Stomach (tissue), 4 donors: ENCODE data around the gene ZFP2.

Experiments
- CTCF ChIP-seq, 7 experiments: fragments of 450-650 bp in 4 of 7; fragments of 200-600 bp in 3 of 7; sonication (generic) in 3 of 7; IDR thresholded peaks; one replicate each; pipeline ENCODE4 v1.5.1; 2016 to 2019; ENCODE audit warnings: antibody characterized with exemption in 7 of 7, control low read depth in 2 of 7, mild to moderate bottlenecking in 1 of 7
- EP300 ChIP-seq: sonication (generic); formaldehyde crosslinking; IDR thresholded peaks from one replicate; pipeline ENCODE4 v1.6.1; 2017; ENCODE audit warnings: antibody characterized with exemption
- POLR2A ChIP-seq, 4 donors: fragments of 450-650 bp; IDR thresholded peaks; one replicate each; pipeline ENCODE4 v1.6.1; 2016; ENCODE audit warnings: antibody characterized with exemption in 4 of 4, control low read depth in 2 of 4, mild to moderate bottlenecking in 1 of 4, moderate library complexity in 1 of 4
- POLR2AphosphoS5 ChIP-seq, 3 donors: sonication (generic); formaldehyde crosslinking; IDR thresholded peaks; one replicate each; pipeline ENCODE4 v1.6.1; 2016; ENCODE audit warnings: antibody characterized with exemption in 3 of 3

- TF ChIP-seq CTCF (IDR thresholded peaks at IDR 0.05) (no peak), POLR2A (IDR thresholded peaks at IDR 0.05) (no peak), POLR2AphosphoS5 (IDR thresholded peaks at IDR 0.05) (no peak), EP300 (no peak)
Observed at GRCh38 chr5:178941361-178941760, 45.6 kb downstream of the ZFP2 start.
